Body of pancreas (tissue), 4 donors: ENCODE measurements around the gene KTN1. TPM values are rescaled to one million over a fixed set of nuclear protein-coding genes. Genes with fewer than 3 reads are reported as not detected.
A peak's percentile ranks its signal among the peaks of the same experiment; 100 is the strongest.

Source experiments
- ATAC-seq: fragments of 150-250 bp; one replicate; pipeline ENCODE4 v1.9.1; 2016
- DNase-seq, 4 donors: peaks; one replicate each; pipeline ENCODE4 v3.0.0-alpha.2; 2019
- H3K27ac ChIP-seq, 4 donors: fragments of 200-600 bp; sonication (generic); 1 replicate in 3 of 4; 2 replicates in 1 of 4; pipeline versions ENCODE4 v1.5.1 to v1.6.1; 2016 to 2019; ENCODE audit warnings: mild to moderate bottlenecking in 1 of 4, mixed read lengths in 1 of 4, moderate library complexity in 1 of 4
- H3K27me3 ChIP-seq, 2 donors: fragments of 200-600 bp; sonication (generic); one replicate each; pipeline ENCODE4 v1.6.0; 2016; ENCODE audit warnings: mild to moderate bottlenecking in 1 of 2
- H3K36me3 ChIP-seq, 2 donors: fragments of 200-600 bp; sonication (generic); replicated peaks in 1 of 2; 2 replicates each; pipeline ENCODE4 v1.5.1; 2016; ENCODE audit warnings: low read depth in 2 of 2; ENCODE audit not compliant: insufficient read depth in 1 of 2
- H3K4me1 ChIP-seq: fragments of 200-600 bp; sonication (generic); one replicate; pipeline ENCODE4 v1.6.0; 2016
- H3K4me3 ChIP-seq, 2 donors: fragments of 200-600 bp; sonication (generic); 1 replicate in 1 of 2; 2 replicates in 1 of 2; pipeline ENCODE4 v1.5.1; 2016 to 2019
- H3K9me3 ChIP-seq, 3 donors: fragments of 200-600 bp; sonication (generic); 1 replicate in 2 of 3; 2 replicates in 1 of 3; pipeline ENCODE4 v1.5.1; 2016
- CTCF ChIP-seq, 7 experiments: fragments of 450-650 bp in 4 of 7; fragments of 200-600 bp in 3 of 7; sonication (generic) in 3 of 7; IDR thresholded peaks; one replicate each; pipeline ENCODE4 v1.5.1; 2016 to 2019; ENCODE audit warnings: antibody characterized with exemption in 7 of 7
- POLR2A ChIP-seq, 3 donors: fragments of 450-650 bp; IDR thresholded peaks; one replicate each; pipeline ENCODE4 v1.6.1; 2016; ENCODE audit warnings: antibody characterized with exemption in 3 of 3, mild to moderate bottlenecking in 2 of 3
- WGBS, 2 donors: methylation state at CpG; one replicate each; pipeline ENCODE4 v1.1.5; 2017; 5-methylcytosine and 5-hydroxymethylcytosine counted together
- intact Hi-C: fragments of 100-400 bp; cut with DNase I; formaldehyde crosslinking; loops from one replicate; pipeline ENCODE4 v1.15.1; 2023
- total RNA-seq, 2 donors: library from RNA; depleted of rRNA; stranded (reverse); fragments of >200 nt; gene quantifications; one replicate each; pipeline ENCODE4 v1.1.0, GENCODE V29; 2016

Gene KTN1
- total RNA-seq, 2 donors from 2014 or later = 57.0 to 91.8 TPM

- TF ChIP-seq POLR2A (IDR thresholded peaks at IDR 0.05) (no peak), CTCF (IDR thresholded peaks at IDR 0.05) (no peak)
- Histone ChIP-seq H3K27ac (no peak overlapping the region), H3K4me1 (peaks cover 7% of the 10 kb centered on the region), H3K36me3 (no peaks in the 10 kb centered on the region), H3K9me3 (no peaks in the 10 kb centered on the region), H3K4me3 (no peak overlapping the region), H3K27me3 (no peaks in the 10 kb centered on the region)
- DNase-seq (no peak), ATAC-seq (no peak)
- intact Hi-C loops = no loop called here
- 85 to 92% methylated on average over 2 of the region's 2 CpGs for WGBS, 2 donors
Observed at GRCh38 chr14:55553791-55554190, 26.2 kb upstream of the KTN1 start.

GRCh38 chr14:55556929-55557623 lies 22.9 kb upstream of the KTN1 start:
- TF ChIP-seq CTCF (IDR thresholded peaks at IDR 0.05) (no peak), POLR2A (IDR thresholded peaks at IDR 0.05) (no peak)
- Histone ChIP-seq H3K9me3 (no peaks in the 10 kb centered on the region), H3K36me3 (no peaks in the 10 kb centered on the region), H3K27me3 (no peaks in the 10 kb centered on the region), H3K27ac (no peak overlapping the region), H3K4me3 (no peak overlapping the region), H3K4me1 (peaks cover 7% of the 10 kb centered on the region)
- peak; percentile 83 for ATAC-seq
- WGBS, 2 donors = 37 to 38% methylated on average over 3 of the region's 3 CpGs
- DNase-seq = peak; percentile 83 to 91 (median 86)
- intact Hi-C loops = no loop called here

GRCh38 chr14:55562135-55562534 lies 17.9 kb upstream of the KTN1 start:
- intact Hi-C loops = loop anchor here (10.0 kb wide), 1 partner anchor 117 kb away; the partner anchor contains the start of gene TBPL2
- Histone ChIP-seq H3K9me3 (no peaks in the 10 kb centered on the region), H3K27me3 (no peaks in the 10 kb centered on the region), H3K4me1 (peaks cover 3% of the 10 kb centered on the region), H3K4me3 (no peak overlapping the region), H3K27ac (no peak overlapping the region), H3K36me3 (no peaks in the 10 kb centered on the region)
- TF ChIP-seq CTCF (IDR thresholded peaks at IDR 0.05) (no peak), POLR2A (IDR thresholded peaks at IDR 0.05) (no peak)
- 74 to 81% methylated on average over 3 of the region's 3 CpGs for WGBS, 2 donors
- ATAC-seq (no peak), DNase-seq (no peak)

GRCh38 chr14:55568618-55569017 lies 11.4 kb upstream of the KTN1 start:
- intact Hi-C loops = loop anchor here (10.0 kb wide), 1 partner anchor 124 kb away; the partner anchor contains the start of gene TBPL2
- Histone ChIP-seq H3K27me3 (no peaks in the 10 kb centered on the region), H3K4me1 (no peaks in the 10 kb centered on the region), H3K27ac (no peak overlapping the region), H3K36me3 (no peaks in the 10 kb centered on the region), H3K4me3 (no peak overlapping the region), H3K9me3 (no peaks in the 10 kb centered on the region)
- ATAC-seq = no peak
- DNase-seq = no peak
- TF ChIP-seq POLR2A (IDR thresholded peaks at IDR 0.05) = no peak
- TF ChIP-seq CTCF (IDR thresholded peaks at IDR 0.05) = no peak
